ENCODE results near the gene SH3BP4.

DNA sequence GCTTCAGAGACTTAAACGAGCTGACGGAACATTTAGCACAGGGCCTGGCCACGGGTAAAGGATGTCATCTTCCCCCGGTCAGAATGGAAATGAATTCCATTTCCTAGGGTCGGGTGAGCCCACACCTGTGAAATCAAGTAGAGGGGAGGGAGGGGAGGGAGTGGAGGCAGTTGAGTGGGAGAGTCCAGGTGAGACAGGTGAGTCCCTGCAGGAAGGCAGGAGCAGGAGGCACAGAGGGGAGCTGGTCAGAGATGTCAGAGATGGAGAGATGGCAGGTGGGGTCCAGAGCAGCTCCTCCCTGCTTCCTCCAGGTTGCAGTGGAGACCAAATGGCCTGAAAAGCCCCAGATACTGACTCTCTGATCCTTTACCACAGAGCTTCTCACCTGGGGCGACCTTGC lies 55.2 kb downstream of the SH3BP4 start:
- TF ChIP-seq, protein P1, sequence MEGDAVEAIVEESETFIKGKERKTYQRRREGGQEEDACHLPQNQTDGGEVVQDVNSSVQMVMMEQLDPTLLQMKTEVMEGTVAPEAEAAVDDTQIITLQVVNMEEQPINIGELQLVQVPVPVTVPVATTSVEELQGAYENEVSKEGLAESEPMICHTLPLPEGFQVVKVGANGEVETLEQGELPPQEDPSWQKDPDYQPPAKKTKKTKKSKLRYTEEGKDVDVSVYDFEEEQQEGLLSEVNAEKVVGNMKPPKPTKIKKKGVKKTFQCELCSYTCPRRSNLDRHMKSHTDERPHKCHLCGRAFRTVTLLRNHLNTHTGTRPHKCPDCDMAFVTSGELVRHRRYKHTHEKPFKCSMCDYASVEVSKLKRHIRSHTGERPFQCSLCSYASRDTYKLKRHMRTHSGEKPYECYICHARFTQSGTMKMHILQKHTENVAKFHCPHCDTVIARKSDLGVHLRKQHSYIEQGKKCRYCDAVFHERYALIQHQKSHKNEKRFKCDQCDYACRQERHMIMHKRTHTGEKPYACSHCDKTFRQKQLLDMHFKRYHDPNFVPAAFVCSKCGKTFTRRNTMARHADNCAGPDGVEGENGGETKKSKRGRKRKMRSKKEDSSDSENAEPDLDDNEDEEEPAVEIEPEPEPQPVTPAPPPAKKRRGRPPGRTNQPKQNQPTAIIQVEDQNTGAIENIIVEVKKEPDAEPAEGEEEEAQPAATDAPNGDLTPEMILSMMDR (IDR thresholded peaks at IDR 0.05; ENCODE audit: low read depth, low read length): no peak
- no peak for TF ChIP-seq EZH2phosphoT487 (IDR thresholded peaks at IDR 0.05; ENCODE audit: low read depth)
